OCI-LY7 (cell line): Measurements from ENCODE around the gene RIN3.

ENCODE experiments used
- EZH2phosphoT487 ChIP-seq: fragments of 200-600 bp; sonication (generic); IDR thresholded peaks from 2 replicates; pipeline ENCODE4 v1.6.1; 2018; ENCODE audit warnings: low read depth, borderline replicate concordance, mild to moderate bottlenecking, mixed run types, antibody characterized with exemption, low read length, moderate library complexity, mixed read lengths
- TF ChIP-seq, protein P1 (sequence below): fragments of 200-600 bp; sonication (generic); conservative IDR thresholded peaks from 2 replicates; pipeline ENCODE4 v1.5.1; 2014; ENCODE audit warnings: mild to moderate bottlenecking, antibody characterized with exemption, low read length, moderate library complexity, mixed read lengths

DNA sequence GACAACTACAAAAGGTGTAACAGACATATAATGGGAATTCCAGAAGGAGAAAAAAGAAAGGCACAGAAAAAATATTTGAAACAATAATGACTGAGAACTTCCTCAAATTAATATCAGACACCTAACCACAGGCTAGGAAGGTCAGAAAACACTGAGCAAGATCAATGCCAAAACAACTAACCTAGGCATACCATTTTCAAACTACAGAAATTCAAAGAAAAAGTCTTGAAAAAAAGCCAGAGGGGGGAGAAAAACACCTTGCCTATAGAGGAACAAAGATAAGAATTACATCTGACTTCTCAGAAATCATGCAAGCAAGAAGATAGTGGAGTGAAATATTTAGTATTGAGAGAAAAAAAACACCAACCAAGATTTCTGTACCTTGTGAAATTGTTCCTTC, 77.8 kb downstream of the RIN3 start:
- TF ChIP-seq, protein P1, sequence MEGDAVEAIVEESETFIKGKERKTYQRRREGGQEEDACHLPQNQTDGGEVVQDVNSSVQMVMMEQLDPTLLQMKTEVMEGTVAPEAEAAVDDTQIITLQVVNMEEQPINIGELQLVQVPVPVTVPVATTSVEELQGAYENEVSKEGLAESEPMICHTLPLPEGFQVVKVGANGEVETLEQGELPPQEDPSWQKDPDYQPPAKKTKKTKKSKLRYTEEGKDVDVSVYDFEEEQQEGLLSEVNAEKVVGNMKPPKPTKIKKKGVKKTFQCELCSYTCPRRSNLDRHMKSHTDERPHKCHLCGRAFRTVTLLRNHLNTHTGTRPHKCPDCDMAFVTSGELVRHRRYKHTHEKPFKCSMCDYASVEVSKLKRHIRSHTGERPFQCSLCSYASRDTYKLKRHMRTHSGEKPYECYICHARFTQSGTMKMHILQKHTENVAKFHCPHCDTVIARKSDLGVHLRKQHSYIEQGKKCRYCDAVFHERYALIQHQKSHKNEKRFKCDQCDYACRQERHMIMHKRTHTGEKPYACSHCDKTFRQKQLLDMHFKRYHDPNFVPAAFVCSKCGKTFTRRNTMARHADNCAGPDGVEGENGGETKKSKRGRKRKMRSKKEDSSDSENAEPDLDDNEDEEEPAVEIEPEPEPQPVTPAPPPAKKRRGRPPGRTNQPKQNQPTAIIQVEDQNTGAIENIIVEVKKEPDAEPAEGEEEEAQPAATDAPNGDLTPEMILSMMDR = no peak
- TF ChIP-seq EZH2phosphoT487 = no peak
